GM18520 (cell line): Measurements from ENCODE around the gene AKAP8L.
"Not testable (repeated sequence)": the region's sequence is repeated elsewhere in the genome, so short reads cannot be mapped to it uniquely, and the experiment has no call there.

Experiments
- ATAC-seq: cut with Tn5 transposase; IDR thresholded peaks from one replicate; pipeline ENCODE4 v1.9.1; 2021; ENCODE audit not compliant: unreplicated experiment

AKAP8L gene

DNA sequence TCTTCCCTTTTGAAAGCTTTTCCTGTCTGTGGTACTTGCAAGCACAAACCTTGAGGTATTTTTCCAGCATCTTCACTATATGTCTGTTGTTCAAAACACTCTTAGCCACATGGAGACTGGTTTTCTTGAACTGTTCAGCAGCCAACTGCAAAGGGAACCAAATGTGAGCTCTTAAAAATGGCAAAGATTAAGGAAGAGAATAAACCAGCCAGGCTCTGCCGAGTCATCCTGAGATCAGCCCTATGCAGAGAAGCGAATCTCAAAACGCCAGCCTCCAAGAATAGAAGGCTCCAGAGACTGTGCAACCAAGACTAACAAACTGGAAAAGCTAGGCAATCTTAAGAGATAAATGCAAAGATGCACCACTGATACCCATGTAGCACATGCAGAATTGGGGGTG is 59.9 kb downstream of the AKAP8L start:
- ATAC-seq = no peak

DNA sequence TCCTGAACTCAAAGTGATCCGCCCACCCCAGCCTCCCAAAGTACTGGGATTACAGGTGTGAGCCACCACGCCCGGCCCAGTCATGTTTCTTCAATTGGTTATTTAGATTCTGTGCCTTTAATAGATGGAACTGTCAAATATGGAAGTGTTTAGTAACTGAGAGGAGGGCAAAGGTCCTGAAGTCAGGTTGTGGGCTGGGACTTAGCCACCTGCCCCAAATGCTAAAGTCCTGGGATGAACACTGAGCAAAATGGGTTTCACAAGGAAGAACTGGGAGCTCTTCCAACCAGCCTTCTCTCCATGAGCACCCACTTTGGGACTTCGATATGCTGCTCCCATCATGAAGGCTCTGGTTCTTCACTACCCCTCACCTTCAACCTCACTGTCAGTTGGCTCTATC is 60.9 kb downstream of the AKAP8L start:
- ATAC-seq = no peak

DNA sequence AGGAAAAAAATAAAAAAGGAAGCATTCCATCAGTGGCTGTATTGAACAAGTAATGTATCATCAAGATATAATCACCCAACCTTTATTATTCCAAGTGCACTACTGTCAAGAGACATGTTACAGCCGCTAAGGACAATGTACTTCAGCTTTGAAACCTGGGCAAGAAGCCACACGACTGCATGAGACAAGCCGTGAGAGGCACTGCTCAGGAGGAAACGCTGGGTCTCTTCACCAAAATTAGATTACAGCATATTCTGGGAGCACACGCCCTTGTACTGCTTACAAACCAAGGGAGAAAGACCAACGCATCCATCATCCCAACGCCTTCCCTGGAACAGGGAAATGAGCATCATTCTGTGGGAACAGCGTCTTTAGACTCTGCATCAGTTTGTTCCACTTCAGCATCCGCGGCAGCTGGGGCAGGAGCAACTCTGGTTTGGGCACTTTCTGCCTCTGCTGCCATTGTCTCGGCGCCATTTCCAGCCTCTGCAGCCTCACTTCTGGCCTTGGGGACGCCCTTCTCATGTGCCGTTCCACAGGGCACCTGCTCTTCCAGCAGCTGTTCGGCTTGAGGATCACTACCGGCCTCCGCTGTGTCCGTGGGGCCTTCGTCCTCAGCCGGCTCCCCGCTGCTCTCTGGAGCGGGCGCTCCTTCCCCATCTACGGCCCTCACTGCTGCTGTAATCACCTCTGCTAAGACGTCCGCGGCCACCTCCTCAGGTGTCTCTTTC is 64.1 kb downstream of the AKAP8L start:
- no peak for ATAC-seq

DNA sequence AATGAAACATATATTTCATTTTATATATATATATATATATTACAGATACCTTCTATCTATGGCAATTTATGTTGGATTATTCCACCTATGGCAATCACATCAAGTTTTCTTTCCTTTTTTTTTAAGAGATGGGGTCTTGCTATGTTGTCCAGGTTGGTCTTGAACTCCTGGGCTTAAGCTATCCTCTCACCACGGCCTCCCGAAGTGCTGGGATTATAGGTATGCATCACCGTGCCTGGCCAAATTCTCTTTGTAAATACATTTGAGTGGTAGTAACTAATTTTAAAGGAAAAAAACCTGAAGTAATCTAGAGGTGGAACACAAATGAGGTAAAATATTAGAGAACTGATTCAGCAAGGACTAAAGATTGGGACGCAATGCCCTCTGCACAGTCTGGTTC is 64.9 kb downstream of the AKAP8L start:
- no peak for ATAC-seq

DNA sequence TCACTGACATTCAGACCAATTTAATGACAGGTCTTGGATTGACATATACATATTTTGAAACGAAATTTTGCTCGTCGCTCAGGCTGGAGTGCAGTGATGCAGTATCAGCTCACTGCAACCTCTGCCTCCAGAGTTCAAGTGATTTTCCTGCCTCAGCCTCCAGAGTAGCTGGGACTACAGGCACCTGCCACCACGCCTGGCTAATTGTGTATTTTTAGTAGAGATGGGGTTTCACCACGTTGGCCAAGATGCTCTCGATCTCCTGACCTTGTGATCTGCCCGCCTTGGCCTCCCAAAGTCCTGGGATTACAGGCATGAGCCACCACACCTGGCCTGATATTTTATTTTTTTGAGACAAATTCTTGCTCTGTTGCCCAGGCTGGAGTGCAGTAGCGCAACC is 66.3 kb downstream of the AKAP8L start:
- not testable (repeated sequence) for ATAC-seq

DNA sequence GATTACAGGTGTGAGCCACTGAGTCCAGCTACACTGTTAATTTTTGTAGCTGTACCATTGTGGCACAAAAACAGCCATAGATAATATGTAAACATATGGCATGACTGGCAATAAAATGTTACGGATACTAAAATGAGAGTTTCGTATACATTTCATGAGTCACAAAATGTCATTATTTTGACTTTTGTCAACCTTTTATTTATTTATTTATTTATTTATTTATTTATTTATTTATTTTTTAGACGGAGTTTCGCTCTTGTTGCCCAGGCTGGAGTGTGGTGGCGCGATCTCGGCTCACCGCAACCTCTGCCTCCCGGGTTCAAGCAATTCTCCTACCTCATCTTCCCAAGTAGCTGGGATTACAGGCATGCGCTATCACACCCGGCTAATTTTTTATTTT is 77.5 kb downstream of the AKAP8L start:
- not testable (repeated sequence) for ATAC-seq

DNA sequence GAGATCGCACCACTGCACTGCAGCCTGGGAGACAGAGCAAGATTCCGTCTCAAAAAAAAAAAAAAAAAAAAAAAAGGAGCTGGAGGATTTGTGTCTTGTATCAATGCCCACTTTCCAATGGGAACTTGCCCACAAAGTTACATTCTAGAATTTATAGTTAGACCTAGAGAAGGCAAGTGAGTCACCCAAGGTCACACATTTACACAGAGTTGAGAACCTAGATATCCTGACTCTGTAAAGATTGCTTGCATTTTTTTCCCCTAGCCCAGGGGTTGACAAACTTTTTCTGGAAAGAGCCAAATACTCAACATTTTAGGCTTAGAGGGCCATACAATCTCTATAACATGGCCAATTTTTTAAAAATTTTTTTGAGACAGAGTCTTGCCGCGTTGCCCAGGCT is 78.7 kb downstream of the AKAP8L start:
- no peak for ATAC-seq

DNA sequence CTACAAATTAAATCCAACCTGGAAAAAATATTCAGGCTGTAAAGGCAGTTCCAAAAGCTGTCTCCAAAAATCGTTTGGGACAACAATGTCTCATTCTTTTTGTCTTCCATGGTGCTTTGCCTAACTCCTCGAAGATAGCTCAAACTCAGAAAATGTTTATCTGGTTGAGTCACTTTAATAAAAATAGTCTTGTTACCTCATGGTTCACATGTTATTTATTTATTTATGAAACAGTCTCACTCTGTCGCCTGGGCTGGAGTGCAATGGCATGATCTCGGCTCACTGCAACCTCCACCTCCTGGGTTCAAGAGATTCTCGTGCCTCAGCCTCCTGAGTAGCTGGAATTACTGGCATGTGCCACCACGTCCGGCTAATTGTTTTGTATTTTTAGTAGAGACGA is 81.6 kb downstream of the AKAP8L start:
- ATAC-seq = no peak

DNA sequence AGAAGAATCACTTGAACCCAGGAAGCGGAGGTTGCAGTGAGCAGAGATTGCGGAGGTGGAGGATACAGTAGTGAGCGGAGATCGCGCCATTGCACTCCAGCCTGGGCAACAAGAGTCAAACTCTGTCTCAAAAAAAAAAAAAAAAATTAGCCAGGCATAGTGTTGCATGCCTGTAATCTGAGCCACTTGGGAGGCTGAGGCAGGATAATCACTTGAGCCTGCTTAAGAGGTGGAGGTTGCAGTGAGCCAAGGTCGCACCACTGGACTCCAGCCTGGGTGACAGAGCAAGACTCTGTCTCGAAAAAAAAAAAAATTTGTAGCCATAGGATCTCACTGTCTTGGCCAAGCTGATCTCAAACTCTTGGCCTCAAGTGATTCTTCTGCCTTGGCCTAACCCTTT is 82.8 kb downstream of the AKAP8L start:
- not testable (repeated sequence) for ATAC-seq

DNA sequence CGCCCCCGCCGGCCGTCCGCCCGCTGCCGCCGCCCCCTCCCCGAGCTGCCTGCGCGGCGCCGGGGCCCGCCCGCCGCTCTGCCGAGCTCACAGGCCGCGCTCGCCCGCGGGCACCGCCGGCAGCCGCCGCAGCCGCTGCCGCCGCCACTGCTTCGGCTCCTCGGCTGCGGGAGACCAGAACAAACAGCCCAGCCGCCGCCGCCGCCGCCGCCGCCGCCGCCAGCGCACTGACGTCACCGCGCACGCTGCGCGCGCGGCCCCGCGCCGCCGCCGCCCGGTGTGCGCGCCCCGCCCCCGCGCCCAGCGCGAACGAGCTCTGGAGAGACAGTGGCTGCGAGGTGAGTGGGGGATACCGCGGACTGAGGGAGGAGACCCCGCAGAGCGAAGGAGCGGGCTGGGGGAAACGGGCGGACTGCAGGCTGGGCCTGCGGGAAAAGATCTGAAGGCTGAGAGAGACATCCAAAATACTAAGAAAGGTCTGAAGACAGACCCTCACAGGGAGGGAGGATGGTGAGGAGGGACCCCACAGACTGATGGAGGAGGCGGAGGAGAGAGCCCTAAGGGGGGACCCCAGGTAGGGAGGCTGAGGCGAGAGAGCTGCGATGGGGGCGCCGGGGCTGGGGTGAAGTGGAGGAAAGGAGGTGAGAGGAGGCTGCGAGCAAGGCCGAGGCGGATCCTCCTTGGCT is 86.3 kb downstream of the AKAP8L start, which contains the start of gene BRD4:
Gene BRD4, minus strand, starts transcription at position 229 of the 686 bp plus-strand sequence. CDS start 59,440 bp downstream, outside the sequence.
- peak; percentile 31 for ATAC-seq

DNA sequence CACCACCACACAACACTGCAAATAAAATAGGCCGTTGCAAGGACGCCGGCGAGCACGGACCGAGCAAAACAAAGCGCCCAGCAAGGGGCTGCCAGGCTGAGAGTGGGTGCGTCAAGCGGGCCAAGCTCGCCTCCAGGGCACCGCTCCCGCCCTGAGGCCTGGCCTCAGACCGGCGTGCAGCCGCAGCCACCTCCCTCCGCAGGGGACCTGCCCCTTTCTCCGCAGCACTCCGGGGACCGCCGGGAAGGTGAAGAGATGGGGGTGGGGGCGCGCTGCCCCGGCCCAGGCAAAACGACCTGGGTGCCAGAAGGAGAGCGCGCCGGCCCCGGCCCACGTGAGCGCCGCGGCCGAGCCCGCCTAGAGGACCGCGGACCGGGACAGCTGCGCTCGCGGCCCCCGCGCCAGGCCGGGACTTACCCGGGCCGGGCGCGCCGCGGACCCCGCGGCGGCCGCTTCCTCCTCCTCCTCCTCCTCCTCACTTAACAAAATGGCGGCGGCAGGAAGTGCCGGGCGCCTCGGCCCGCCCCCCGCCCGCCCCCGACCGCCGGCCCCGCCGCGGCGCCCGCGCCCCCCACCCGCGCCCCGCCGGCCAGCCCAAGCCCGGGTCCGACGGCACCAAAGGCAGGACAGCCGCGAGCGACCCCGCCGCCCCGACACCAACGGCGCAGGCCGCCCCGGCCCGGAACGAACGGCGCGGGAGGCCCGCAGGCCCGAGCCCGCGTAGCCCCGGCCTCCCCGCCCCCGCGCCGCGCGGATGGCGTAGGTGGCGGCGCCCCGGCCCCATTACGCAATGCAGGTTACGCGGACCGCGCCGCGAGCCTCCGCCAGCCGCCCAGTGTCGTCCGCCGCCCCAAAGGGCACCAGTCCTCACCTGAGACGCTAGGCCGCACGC is 87.1 kb downstream of the AKAP8L start:
- peak; percentile 24 for ATAC-seq

DNA sequence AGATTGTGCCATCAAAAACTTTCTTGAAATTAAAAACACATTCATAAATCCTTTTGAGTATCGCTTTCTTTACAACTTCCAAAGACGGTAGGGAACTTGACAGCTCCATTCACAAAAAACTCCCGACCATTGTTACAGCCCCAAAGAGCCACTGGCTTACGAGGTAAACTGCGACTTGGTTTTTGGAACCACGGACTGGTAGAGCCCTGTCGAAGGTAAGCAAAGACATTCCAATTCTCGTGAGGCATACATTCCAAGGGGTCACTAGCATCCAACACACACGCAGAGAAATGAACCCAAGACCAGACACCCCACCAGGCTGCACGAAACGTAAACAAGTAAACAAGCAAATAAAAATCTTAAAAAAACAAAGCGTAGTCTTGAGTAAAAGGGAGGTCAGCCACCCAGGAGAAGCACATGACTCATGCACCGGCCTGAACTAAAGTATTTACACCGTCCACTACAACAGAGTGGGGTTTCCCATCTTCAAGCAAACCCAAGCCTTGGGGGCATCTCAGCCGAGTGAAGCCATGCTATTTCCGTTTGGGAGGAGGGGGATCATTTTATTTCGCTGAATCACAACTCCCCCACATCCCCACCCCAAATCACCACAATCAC is 87.9 kb downstream of the AKAP8L start:
- ATAC-seq = no peak
